ENCODE measurements around the gene FNDC3B.

Gene FNDC3B

GRCh38 chr3:172154768-172155664 is 115.6 kb downstream of the FNDC3B start:
- no peak for FAIRE-seq

DNA sequence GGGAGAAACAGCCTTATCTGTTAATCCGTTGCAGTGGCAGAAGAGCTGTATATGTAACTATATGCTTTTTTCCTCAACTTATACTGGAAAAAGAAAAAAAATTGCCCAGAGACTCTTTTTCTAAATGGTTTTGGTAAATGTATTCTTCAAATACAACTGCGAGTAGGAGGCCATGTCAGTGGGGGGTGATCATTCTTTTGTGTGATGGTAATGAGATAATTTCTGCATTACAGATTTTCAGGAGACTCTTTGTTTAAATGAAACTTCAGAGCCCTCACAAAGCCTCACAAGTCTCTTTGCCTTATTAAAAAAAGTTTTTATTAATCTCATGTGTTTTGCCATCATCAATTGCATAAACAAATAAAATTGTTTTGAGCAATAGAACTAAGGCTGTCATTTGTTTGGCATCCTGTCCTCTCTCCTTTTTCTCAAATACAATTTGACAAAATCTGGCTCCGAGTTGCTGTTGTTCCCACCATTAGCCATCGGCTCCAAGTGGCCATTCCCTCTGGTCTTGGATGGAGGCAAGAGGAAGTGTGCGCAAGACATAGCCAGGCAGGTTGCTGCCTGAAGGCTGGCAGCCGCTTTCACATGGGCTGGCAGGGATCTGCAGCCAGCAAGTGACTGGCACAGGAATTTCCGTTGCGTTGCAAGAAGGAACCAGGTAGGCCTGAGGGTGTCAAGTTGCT is 116.7 kb downstream of the FNDC3B start:
- FAIRE-seq: no peak

GRCh38 chr3:172156586-172156955 is 117.2 kb downstream of the FNDC3B start:
- no peak for FAIRE-seq

GRCh38 chr3:172157564-172158258 is 118.3 kb downstream of the FNDC3B start:
- no peak for FAIRE-seq

DNA sequence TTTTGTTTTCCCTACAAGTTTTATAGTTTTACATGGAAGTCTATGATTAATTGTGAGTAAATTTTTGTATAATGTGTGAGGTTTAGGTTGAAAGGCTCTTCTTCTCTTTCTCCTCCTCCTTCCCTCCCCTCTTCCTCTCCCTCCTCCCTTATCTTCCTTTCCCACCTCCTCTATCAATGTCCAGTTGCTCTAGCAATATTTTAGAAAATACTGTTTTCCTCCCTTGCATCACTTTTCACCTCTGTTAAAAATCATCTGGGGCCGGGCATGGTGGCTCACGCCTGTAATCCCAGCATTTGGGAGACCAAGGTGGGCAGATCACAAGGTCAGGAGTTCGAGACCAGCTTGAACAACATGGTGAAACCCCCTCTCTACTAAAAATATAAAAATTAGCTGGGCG is 119.4 kb downstream of the FNDC3B start:
- no peak for FAIRE-seq

GRCh38 chr3:172159376-172159775 is 120.0 kb downstream of the FNDC3B start:
- FAIRE-seq: no peak

DNA sequence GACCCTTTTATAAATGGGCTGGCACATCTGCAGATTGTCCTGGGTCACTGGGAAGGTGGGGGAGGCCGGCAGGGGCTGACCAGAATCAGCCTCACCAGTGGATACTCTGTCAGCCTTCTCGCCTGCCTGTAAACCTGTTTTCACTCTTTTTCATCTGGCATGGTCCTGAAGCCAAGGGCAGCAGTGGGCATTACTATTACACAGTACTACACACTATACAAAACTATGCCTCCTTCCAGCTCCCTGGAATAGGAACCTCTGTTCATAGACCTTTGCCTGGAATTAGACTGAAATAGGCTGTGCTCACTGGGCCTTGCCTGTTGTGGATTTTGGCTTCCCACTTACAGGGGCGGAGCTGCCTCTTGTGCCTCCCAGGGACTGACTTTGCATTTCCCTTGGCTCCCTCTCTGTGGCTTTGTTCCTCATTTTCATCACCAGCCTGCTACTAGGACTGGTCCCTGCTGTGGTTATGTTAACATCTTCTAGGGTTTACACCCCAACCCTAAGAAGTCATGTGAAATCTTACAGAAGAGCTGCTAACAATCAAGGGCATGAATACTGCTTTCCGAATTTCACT is 120.7 kb downstream of the FNDC3B start:
- FAIRE-seq: no peak

DNA sequence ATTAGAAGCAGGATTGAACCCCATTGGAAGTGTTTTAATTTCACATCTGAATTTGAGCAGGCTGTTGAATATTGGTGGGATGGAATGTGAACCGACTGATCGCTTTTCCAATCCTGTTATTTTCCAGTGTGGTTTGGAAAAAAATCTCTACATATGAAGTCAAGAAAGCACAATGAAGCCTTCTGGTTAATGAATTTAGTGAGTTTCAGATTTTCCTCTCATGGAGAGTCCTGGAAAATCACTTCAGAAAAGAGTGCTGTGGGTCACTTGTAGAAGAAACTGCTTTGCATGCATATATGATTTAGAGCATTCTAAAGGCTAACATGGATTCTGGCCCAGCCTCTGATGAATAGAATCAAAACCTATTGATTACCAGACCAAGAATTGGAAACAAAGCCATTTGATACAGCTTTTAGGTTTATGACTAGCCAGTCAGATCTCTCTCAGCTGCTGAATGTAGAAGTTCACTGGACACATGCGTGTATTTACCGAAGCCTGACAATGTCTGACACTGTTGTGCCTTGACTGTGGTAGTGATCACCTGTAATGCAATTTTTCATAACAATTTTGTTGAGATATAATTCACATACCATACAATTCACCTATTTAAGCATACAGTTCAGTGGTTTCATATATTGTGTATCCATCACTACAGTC is 121.9 kb downstream of the FNDC3B start:
- no peak for FAIRE-seq

DNA sequence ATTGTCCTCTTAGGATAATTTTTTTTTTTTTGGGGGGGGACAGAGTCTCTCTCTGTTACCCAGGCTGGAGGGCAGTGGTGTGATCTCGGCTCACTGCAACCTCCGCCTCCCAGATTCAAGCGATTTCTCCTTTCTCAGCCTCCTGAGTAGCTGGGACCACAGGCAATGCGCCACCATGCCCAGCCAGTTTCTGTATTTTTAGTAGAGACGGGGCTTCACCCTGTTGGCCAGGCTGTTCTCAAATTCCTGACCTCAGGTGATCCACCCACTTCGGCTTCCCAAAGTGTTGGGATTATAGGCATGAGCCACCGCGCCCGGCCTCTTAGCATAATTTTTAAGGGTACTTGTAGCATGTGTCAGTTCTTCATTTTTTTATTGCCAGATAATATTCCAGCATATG is 122.6 kb downstream of the FNDC3B start:
- no peak for FAIRE-seq

DNA sequence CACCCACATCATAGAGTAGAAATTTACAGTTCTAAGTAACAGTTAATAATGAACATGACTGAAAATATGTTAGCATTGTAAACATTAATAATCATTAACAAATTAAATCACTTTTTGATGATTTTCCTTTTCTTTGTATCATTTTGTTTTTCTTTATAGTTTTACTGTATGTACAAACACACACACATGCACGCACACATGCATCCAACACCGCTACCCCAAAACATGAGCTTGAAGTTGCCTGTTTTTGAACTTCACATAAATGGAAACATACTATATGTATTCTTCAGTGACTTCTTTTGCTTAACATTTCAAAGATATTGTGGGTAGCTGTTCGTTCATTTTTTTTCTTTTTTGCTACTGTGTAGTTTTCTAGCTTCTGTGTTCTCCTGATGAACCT is 123.9 kb downstream of the FNDC3B start:
- no peak for FAIRE-seq

GRCh38 chr3:172164620-172165362 is 125.4 kb downstream of the FNDC3B start:
- FAIRE-seq: no peak

- FAIRE-seq: no peak
Observed at GRCh38 chr3:172166261-172166660, 126.9 kb downstream of the FNDC3B start.

GRCh38 chr3:172166890-172167289 is 127.5 kb downstream of the FNDC3B start:
- FAIRE-seq: no peak

- FAIRE-seq: no peak
Observed at GRCh38 chr3:172167892-172168648, 128.7 kb downstream of the FNDC3B start.

DNA sequence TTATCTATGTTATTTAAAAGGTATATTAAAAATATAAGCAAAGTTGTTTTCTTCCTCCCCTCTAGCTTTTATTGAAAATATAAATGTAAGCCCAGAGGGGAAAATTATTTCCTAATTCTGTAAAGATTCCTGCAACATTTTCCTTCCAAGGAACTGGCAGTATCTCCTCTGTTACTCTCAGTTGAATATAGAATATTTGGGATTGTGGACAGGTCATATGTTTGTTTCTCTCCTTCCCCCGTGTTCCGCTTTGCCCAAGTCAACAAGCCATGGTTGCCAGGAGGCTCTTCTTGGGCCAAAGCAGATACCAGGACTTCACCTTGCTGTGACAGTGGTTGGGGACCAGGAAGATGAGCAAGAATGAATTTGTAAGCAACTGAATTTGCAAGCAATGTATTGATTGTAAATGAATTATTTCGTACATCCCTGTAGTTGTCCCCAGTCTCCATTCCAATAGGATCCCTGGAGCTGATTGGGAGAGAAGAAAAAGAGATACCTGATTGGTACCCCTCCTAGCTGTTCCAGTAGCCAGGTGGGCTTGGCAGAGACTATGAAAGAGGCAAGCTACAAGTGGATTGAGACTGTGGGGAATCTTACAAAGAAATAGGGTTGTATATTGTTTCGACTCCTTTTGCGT is 130.8 kb downstream of the FNDC3B start:
- FAIRE-seq: no peak

DNA sequence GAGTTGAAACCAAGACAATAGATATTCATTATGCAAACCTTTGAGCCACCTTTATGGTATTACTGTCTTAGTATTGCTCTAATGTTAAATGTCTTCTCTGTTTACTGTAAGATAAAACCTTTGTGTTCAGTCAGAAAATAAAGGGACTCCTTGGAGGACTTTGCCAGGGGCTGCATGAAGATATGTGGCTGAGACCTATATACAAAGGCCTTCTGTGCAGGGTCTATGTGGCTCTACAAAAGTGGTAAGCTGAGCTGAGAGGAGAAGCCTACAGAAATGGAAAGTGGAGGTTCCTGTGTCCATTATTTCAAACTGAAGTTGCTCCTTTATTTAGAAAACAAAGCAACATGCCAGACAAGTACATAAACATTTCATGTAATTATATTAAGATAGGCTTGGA is 131.5 kb downstream of the FNDC3B start:
- FAIRE-seq: no peak

- no peak for FAIRE-seq
Observed at GRCh38 chr3:172171396-172172075, 132.2 kb downstream of the FNDC3B start.

DNA sequence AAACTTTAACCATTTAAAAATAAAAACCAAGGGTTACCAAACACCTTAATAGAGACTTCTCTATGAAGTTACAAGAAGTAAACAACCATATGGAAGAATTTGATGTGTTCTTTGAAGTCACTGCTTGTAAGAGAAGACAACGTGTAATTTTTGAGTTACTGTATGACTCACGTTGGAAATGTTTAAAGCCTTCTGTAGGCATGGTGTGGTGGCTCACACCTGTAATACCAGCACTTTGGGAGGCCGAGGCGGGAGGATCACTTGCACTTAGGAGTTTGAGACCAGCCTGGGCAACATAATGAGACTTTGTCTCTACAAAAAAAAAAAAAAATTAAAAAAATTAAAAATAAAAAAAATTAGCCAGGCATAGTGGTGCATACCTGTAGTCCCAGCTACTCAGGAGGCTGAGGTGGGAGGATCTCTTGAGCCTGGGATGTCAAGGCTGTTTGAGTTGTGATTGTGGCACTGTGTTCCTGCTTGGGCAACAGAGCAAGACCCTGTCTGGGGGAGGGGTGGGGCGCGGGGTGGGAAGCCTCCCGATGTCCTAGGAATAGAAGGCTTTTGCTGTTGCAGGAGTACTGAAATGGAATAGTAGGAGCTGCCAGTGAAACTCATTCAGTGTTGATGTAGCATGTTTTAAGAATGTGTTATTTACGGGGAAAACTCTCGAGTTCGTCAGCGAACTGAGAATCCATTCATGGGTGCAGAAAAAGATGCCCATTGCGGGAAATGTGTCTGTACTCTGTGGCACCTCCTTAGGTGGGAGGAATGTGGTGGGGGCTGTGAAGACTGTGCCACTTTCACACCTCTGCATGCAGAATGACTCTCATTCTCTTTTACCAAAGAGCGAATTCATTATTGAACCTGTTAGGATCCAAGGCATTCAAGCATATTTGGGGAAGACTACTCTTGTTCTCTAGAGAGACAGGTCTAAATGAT is 134.2 kb downstream of the FNDC3B start:
- no peak for FAIRE-seq
